Endothelial cell of umbilical vein (primary cell): ENCODE results near the gene MTF1.
"Not testable (repeated sequence)": the region's sequence is repeated elsewhere in the genome, so short reads cannot be mapped to it uniquely, and the experiment has no call there.

Experiments
- EZH2 ChIP-seq: IDR thresholded peaks from 2 replicates; pipeline ENCODE4 v1.6.1; 2012; ENCODE audit warnings: borderline replicate concordance, low read depth, mild to moderate bottlenecking, moderate library complexity, low read length, inconsistent platforms; ENCODE audit not compliant: severe bottlenecking
- POLR2A ChIP-seq: IDR thresholded peaks from 2 replicates; pipeline ENCODE4 v1.6.1; 2012; ENCODE audit warnings: low read depth, mild to moderate bottlenecking, control low read depth, low read length
- TF ChIP-seq, protein P1 (sequence below), 2 donors: IDR thresholded peaks; 1 replicate in 1 of 2; 2 replicates in 1 of 2; pipeline ENCODE4 v1.5.1; 2011; ENCODE audit warnings: low read length in 2 of 2, mild to moderate bottlenecking in 2 of 2, moderate library complexity in 2 of 2, control low read depth in 1 of 2, inconsistent platforms in 1 of 2, low read depth in 1 of 2; ENCODE audit not compliant: insufficient read depth in 1 of 2; ENCODE audit errors: extremely low read depth in 1 of 2

DNA sequence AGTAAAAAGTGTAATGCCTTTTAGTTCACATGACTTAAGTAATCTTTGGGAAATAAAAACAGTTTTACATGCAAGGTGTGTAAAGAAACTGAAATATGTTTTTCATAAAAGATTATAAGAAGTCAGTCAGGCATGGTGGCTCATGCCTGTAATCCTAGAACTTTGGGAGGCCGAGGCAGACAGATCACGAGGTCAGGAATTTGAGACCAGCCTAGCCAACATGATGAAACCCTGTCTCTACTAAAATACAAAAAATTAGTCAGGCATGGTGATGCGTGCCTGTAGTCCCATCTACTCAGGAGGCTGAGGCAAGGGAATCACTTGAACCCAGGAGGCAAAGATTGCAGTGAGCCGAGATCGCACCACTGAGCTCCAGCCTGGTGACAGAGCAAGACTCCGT, 44.5 kb upstream of the MTF1 start:
- TF ChIP-seq, protein P1, sequence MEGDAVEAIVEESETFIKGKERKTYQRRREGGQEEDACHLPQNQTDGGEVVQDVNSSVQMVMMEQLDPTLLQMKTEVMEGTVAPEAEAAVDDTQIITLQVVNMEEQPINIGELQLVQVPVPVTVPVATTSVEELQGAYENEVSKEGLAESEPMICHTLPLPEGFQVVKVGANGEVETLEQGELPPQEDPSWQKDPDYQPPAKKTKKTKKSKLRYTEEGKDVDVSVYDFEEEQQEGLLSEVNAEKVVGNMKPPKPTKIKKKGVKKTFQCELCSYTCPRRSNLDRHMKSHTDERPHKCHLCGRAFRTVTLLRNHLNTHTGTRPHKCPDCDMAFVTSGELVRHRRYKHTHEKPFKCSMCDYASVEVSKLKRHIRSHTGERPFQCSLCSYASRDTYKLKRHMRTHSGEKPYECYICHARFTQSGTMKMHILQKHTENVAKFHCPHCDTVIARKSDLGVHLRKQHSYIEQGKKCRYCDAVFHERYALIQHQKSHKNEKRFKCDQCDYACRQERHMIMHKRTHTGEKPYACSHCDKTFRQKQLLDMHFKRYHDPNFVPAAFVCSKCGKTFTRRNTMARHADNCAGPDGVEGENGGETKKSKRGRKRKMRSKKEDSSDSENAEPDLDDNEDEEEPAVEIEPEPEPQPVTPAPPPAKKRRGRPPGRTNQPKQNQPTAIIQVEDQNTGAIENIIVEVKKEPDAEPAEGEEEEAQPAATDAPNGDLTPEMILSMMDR (IDR thresholded peaks at IDR 0.05; ENCODE audit: extremely low read depth in 1 of 2, insufficient read depth in 1 of 2, low read depth in 1 of 2, low read length in 2 of 2), result not testable (repeated sequence)
- not testable (repeated sequence) for TF ChIP-seq POLR2A, EZH2
